Measurements from ENCODE around the gene BCL7B.

The BCL7B gene

GRCh38 chr7:73487486-73487885 lies 70.0 kb downstream of the BCL7B start:
- FAIRE-seq: no peak

Data from colon (tissue), 2 donors.